Measurements from ENCODE around the gene THAP4. TPM values are rescaled to one million over a fixed set of nuclear protein-coding genes. Genes with fewer than 3 reads are reported as not detected.
"Not testable (repeated sequence)": the region's sequence is repeated elsewhere in the genome, so short reads cannot be mapped to it uniquely, and the experiment has no call there.

THAP4 gene
- total and polyA plus RNA-seq, 5 experiments from 2014 or later = 28.4 to 58.4 (median 31.8) TPM

GRCh38 chr2:241582328-241582727 is 54.6 kb downstream of the THAP4 start:
- ATAC-seq (no peak), DNase-seq (no peak)
- POLR2A ChIA-PET = no interaction called here
- H3K27me3 Mint-ChIP-seq = no peaks in the 10 kb centered on the region
- no peak overlapping the region for H3K4me3 Mint-ChIP-seq
- peaks cover 3 to 29% (median 12%) of the 10 kb centered on the region in 9 donors for H3K9me3 Mint-ChIP-seq
- no peak overlapping the region for H3K27ac Mint-ChIP-seq
- H3K4me1 Mint-ChIP-seq = no peaks in the 10 kb centered on the region
- peaks cover 19 to 46% (median 41%) of the 10 kb centered on the region in 3 donors for H3K36me3 Mint-ChIP-seq

GRCh38 chr2:241579281-241579680 is 57.7 kb downstream of the THAP4 start:
- Mint-ChIP-seq H3K27ac (no peak overlapping the region), H3K27me3 (no peaks in the 10 kb centered on the region), H3K9me3 (peaks cover 0 to 3% (median 0%) of the 10 kb centered on the region in 9 donors), H3K4me3 (no peak overlapping the region), H3K36me3 (peaks cover 9 to 29% (median 23%) of the 10 kb centered on the region in 3 donors), H3K4me1 (peaks cover 0 to 2% (median 0%) of the 10 kb centered on the region in 4 donors)
- DNase-seq = no peak
- no peak for ATAC-seq
- POLR2A ChIA-PET = no interaction called here

- POLR2A ChIA-PET = no interaction called here
- no peak overlapping the region for H3K4me3 Mint-ChIP-seq
- ATAC-seq (no peak), DNase-seq (peak in 1 of 10 donors; percentile 36)
- no peaks in the 10 kb centered on the region for H3K27me3 Mint-ChIP-seq
- H3K9me3 Mint-ChIP-seq = no peaks in the 10 kb centered on the region
- no peak overlapping the region for H3K27ac Mint-ChIP-seq
- H3K36me3 Mint-ChIP-seq = peaks cover 9 to 16% (median 14%) of the 10 kb centered on the region in 3 donors
- peaks cover 0 to 2% (median 0%) of the 10 kb centered on the region in 4 donors for H3K4me1 Mint-ChIP-seq
Measured at GRCh38 chr2:241577413-241578122, 59.4 kb downstream of the THAP4 start.

- Mint-ChIP-seq H3K9me3 (no peaks in the 10 kb centered on the region), H3K4me1 (peaks cover 0 to 2% (median 0%) of the 10 kb centered on the region in 4 donors), H3K4me3 (no peak overlapping the region), H3K36me3 (peaks cover 0 to 12% (median 5%) of the 10 kb centered on the region in 3 donors), H3K27me3 (no peaks in the 10 kb centered on the region), H3K27ac (no peak overlapping the region)
- peak in 1 of 10 donors; percentile 55 for DNase-seq
- ATAC-seq = no peak
- POLR2A ChIA-PET = no interaction called here
Measured at GRCh38 chr2:241576293-241576654, 60.7 kb downstream of the THAP4 start.

- Mint-ChIP-seq H3K27ac (peak overlapping the region in 1 of 10 donors; percentile 11), H3K27me3 (no peaks in the 10 kb centered on the region), H3K4me1 (peaks cover 0 to 2% (median 0%) of the 10 kb centered on the region in 4 donors), H3K36me3 (peaks cover 0 to 12% (median 5%) of the 10 kb centered on the region in 3 donors), H3K9me3 (no peaks in the 10 kb centered on the region), H3K4me3 (no peak overlapping the region)
- DNase-seq = peak in 1 of 10 donors; percentile 18
- POLR2A ChIA-PET = no interaction called here
- no peak for ATAC-seq
Measured at GRCh38 chr2:241575624-241576292, 61.2 kb downstream of the THAP4 start.

- no peaks in the 10 kb centered on the region for H3K9me3 Mint-ChIP-seq
- DNase-seq (peak in 1 of 10 donors; percentile 50), ATAC-seq (no peak)
- no peak overlapping the region for H3K4me3 Mint-ChIP-seq
- no peaks in the 10 kb centered on the region for H3K27me3 Mint-ChIP-seq
- H3K27ac Mint-ChIP-seq = peak overlapping the region in 1 of 10 donors; percentile 11
- H3K36me3 Mint-ChIP-seq = peaks cover 0 to 5% (median 5%) of the 10 kb centered on the region in 3 donors
- H3K4me1 Mint-ChIP-seq = peaks cover 0 to 2% (median under 1%) of the 10 kb centered on the region in 4 donors
- POLR2A ChIA-PET = no interaction called here
Measured at GRCh38 chr2:241574911-241575623, 61.9 kb downstream of the THAP4 start.

- Mint-ChIP-seq H3K4me3 (no peak overlapping the region), H3K27ac (no peak overlapping the region), H3K36me3 (peaks cover 0 to 5% (median 5%) of the 10 kb centered on the region in 3 donors), H3K27me3 (no peaks in the 10 kb centered on the region), H3K4me1 (peaks cover 0 to 10% (median 1%) of the 10 kb centered on the region in 4 donors), H3K9me3 (no peaks in the 10 kb centered on the region)
- ATAC-seq (no peak), DNase-seq (peak in 1 of 10 donors; percentile 51)
- POLR2A ChIA-PET = no interaction called here
Measured at GRCh38 chr2:241573741-241574140, 63.2 kb downstream of the THAP4 start.

GRCh38 chr2:241572915-241573651 is 63.9 kb downstream of the THAP4 start:
- H3K36me3 Mint-ChIP-seq, H3K27ac Mint-ChIP-seq, H3K4me3 Mint-ChIP-seq, ATAC-seq, H3K9me3 Mint-ChIP-seq, POLR2A ChIA-PET, H3K27me3 Mint-ChIP-seq: not testable (repeated sequence)
- DNase-seq = peak in 1 of 10 donors; percentile 55
- H3K4me1 Mint-ChIP-seq = peaks cover 0 to 10% (median 1%) of the 10 kb centered on the region in 4 donors

GRCh38 chr2:241571821-241572620 is 64.9 kb downstream of the THAP4 start:
- no peak for ATAC-seq
- Mint-ChIP-seq H3K9me3 (no peaks in the 10 kb centered on the region), H3K36me3 (peaks cover 0 to 2% (median 2%) of the 10 kb centered on the region in 3 donors), H3K4me3 (no peak overlapping the region), H3K4me1 (peaks cover 0 to 10% (median 1%) of the 10 kb centered on the region in 4 donors), H3K27me3 (no peaks in the 10 kb centered on the region), H3K27ac (no peak overlapping the region)
- POLR2A ChIA-PET = no interaction called here
- peak in 1 of 10 donors; percentile 36 for DNase-seq

- no peak overlapping the region for H3K4me3 Mint-ChIP-seq
Measured at GRCh38 chr2:241570961-241571581, 65.9 kb downstream of the THAP4 start.

GRCh38 chr2:241569831-241570281 is 67.1 kb downstream of the THAP4 start:
- Mint-ChIP-seq H3K27me3 (no peaks in the 10 kb centered on the region), H3K4me1 (peaks cover 0 to 10% (median 0%) of the 10 kb centered on the region in 4 donors), H3K27ac (no peak overlapping the region), H3K36me3 (peaks cover 0 to 2% (median 0%) of the 10 kb centered on the region in 3 donors), H3K4me3 (peak overlapping the region in 2 of 10 donors; percentile 39 to 59), H3K9me3 (no peaks in the 10 kb centered on the region)
- DNase-seq = peak in 1 of 10 donors; percentile 21
- POLR2A ChIA-PET = no interaction called here
- no peak for ATAC-seq

More at GRCh38 chr2:241570961-241571581, 65.9 kb downstream of the THAP4 start:
- POLR2A ChIA-PET = no interaction called here
- ATAC-seq (no peak), DNase-seq (peak in 1 of 10 donors; percentile 59)
- no peaks in the 10 kb centered on the region for H3K9me3 Mint-ChIP-seq
- peaks cover 0 to 2% (median 2%) of the 10 kb centered on the region in 3 donors for H3K36me3 Mint-ChIP-seq
- H3K27me3 Mint-ChIP-seq = no peaks in the 10 kb centered on the region
- H3K4me1 Mint-ChIP-seq = peaks cover 0 to 10% (median 0%) of the 10 kb centered on the region in 4 donors
- no peak overlapping the region for H3K27ac Mint-ChIP-seq
